Loucy (cell line): ENCODE measurements around the gene RMDN2.

ENCODE experiments used
- H2AFZ ChIP-seq: fragments of 200-600 bp; sonication (generic); 2 replicates; pipeline ENCODE4 v1.6.0; 2016; ENCODE audit warnings: antibody characterized with exemption, mild to moderate bottlenecking, low read length, moderate library complexity
- H3F3A ChIP-seq: fragments of 200-600 bp; 2 replicates; pipeline ENCODE4 v1.6.0; 2016; ENCODE audit warnings: antibody characterized with exemption, low read depth, mild to moderate bottlenecking
- H3K27me3 ChIP-seq: fragments of 200-600 bp; sonication (generic); 2 replicates; pipeline ENCODE4 v1.6.1; 2014; ENCODE audit warnings: low read length, mild to moderate bottlenecking; ENCODE audit not compliant: insufficient read depth, poor library complexity, severe bottlenecking
- H3K36me3 ChIP-seq: fragments of 200-600 bp; sonication (generic); 2 replicates; pipeline ENCODE4 v1.6.1; 2016; ENCODE audit warnings: low read length; ENCODE audit not compliant: insufficient read depth
- H3K4me1 ChIP-seq: fragments of 200-600 bp; sonication (generic); 2 replicates; pipeline ENCODE4 v1.5.1; 2014; ENCODE audit warnings: low read length, mild to moderate bottlenecking; ENCODE audit not compliant: insufficient read depth, poor library complexity, severe bottlenecking
- H3K4me2 ChIP-seq: fragments of 200-600 bp; sonication (generic); 2 replicates; pipeline ENCODE4 v1.6.0; 2014; ENCODE audit warnings: antibody characterized with exemption, low read length, low read depth, mild to moderate bottlenecking; ENCODE audit not compliant: poor library complexity, severe bottlenecking
- H3K4me3 ChIP-seq: fragments of 200-600 bp; sonication (generic); 2 replicates; pipeline ENCODE4 v1.5.1; 2014; ENCODE audit warnings: low read length, mild to moderate bottlenecking, mixed read lengths; ENCODE audit not compliant: poor library complexity, severe bottlenecking
- H3K79me2 ChIP-seq: fragments of 200-600 bp; sonication (generic); 2 replicates; pipeline ENCODE4 v1.6.1; 2014; ENCODE audit warnings: low read length; ENCODE audit not compliant: insufficient read depth
- H3K9ac ChIP-seq: fragments of 200-600 bp; sonication (generic); 2 replicates; pipeline ENCODE4 v1.6.0; 2014; ENCODE audit warnings: mild to moderate bottlenecking, low read depth, low read length, moderate library complexity; ENCODE audit not compliant: poor library complexity, severe bottlenecking
- H3K9me2 ChIP-seq: fragments of 200-600 bp; sonication (generic); replicated peaks from 2 replicates; pipeline ENCODE4 v1.6.1; 2016; ENCODE audit warnings: low read depth, low read length, mixed read lengths
- H3K9me3 ChIP-seq: fragments of 200-600 bp; sonication (generic); 2 replicates; pipeline ENCODE4 v1.6.1; 2014; ENCODE audit warnings: mild to moderate bottlenecking, antibody characterized with exemption, low read length, low read depth; ENCODE audit not compliant: insufficient read depth
- H4K20me1 ChIP-seq: fragments of 200-600 bp; sonication (generic); 2 replicates; pipeline ENCODE4 v1.6.0; 2014; ENCODE audit warnings: antibody characterized with exemption, low read length, mild to moderate bottlenecking; ENCODE audit not compliant: insufficient read depth, poor library complexity, severe bottlenecking
- EZH2phosphoT487 ChIP-seq: fragments of 200-600 bp; IDR thresholded peaks from 2 replicates; pipeline ENCODE4 v1.6.1; 2018; ENCODE audit warnings: antibody characterized with exemption, mild to moderate bottlenecking, moderate library complexity, borderline replicate concordance
- TF ChIP-seq, protein P1 (sequence below): fragments of 200-600 bp; sonication (generic); conservative IDR thresholded peaks from 2 replicates; pipeline ENCODE4 v1.5.1; 2014; ENCODE audit warnings: mild to moderate bottlenecking, antibody characterized with exemption, low read length

The RMDN2 gene

DNA sequence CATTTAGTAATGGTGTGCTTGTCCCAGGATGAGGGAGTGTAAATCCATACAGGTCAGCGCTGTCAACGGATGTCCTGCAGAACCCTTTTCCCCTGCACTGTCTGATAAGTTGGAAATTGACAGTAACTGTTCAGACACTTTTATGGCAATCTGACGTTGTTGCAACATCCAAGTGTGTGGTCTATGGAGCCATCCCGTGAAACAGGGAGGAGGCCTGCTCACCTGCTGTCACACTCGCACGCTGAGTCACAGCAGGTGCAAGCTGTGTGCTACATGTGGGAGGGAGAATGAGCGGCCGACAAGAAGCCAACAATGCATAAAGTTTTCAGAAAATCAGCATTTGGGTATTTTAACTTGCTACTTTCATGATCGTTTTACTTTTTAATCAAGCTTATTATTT is 43.7 kb upstream of the RMDN2 start:
- Histone ChIP-seq H3K4me3 (no peak overlapping the region), H3K9me3 (no peaks in the 10 kb centered on the region), H4K20me1 (no peaks in the 10 kb centered on the region), H3K27me3 (no peaks in the 10 kb centered on the region), H3K36me3 (no peaks in the 10 kb centered on the region), H2AFZ (no peak overlapping the region), H3K9ac (no peak overlapping the region), H3K9me2 (no peaks in the 10 kb centered on the region), H3K79me2 (no peaks in the 10 kb centered on the region), H3K4me2 (peak overlapping the region; percentile 62), H3F3A (no peaks in the 10 kb centered on the region), H3K4me1 (peaks cover 42% of the 10 kb centered on the region)
- no peak for TF ChIP-seq EZH2phosphoT487
- TF ChIP-seq, protein P1, sequence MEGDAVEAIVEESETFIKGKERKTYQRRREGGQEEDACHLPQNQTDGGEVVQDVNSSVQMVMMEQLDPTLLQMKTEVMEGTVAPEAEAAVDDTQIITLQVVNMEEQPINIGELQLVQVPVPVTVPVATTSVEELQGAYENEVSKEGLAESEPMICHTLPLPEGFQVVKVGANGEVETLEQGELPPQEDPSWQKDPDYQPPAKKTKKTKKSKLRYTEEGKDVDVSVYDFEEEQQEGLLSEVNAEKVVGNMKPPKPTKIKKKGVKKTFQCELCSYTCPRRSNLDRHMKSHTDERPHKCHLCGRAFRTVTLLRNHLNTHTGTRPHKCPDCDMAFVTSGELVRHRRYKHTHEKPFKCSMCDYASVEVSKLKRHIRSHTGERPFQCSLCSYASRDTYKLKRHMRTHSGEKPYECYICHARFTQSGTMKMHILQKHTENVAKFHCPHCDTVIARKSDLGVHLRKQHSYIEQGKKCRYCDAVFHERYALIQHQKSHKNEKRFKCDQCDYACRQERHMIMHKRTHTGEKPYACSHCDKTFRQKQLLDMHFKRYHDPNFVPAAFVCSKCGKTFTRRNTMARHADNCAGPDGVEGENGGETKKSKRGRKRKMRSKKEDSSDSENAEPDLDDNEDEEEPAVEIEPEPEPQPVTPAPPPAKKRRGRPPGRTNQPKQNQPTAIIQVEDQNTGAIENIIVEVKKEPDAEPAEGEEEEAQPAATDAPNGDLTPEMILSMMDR, result no peak

DNA sequence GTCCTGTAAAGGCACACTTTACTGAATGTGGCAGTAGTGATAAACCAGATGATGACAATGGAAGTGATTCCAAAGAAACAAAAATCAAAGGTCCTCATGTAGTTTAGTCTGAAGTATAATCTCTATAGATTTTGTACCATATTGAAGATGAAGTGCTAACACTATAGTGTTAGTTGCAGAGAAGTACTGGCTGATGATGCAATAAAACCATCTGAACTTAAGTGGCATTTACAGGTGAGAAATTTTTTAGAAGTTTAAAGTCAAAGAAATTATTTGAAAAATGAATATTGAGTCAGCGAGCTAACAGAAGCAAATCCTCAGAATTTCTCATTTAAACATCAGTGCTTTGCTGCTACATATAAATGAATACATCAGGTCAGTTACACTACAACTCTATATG is 43.1 kb upstream of the RMDN2 start:
- H4K20me1 ChIP-seq, result no peaks in the 10 kb centered on the region
- TF ChIP-seq, protein P1, result no peak
- TF ChIP-seq EZH2phosphoT487, result no peak
- no peak overlapping the region for H3K4me2 ChIP-seq
- H2AFZ ChIP-seq, result no peak overlapping the region
- no peak overlapping the region for H3K4me3 ChIP-seq
- H3K9ac ChIP-seq, result no peak overlapping the region
- no peaks in the 10 kb centered on the region for H3F3A ChIP-seq
- H3K4me1 ChIP-seq, result peaks cover 47% of the 10 kb centered on the region
- no peaks in the 10 kb centered on the region for H3K9me3 ChIP-seq
- H3K9me2 ChIP-seq, result no peaks in the 10 kb centered on the region
- H3K27me3 ChIP-seq, result no peaks in the 10 kb centered on the region
- no peaks in the 10 kb centered on the region for H3K79me2 ChIP-seq
- H3K36me3 ChIP-seq, result no peaks in the 10 kb centered on the region

DNA sequence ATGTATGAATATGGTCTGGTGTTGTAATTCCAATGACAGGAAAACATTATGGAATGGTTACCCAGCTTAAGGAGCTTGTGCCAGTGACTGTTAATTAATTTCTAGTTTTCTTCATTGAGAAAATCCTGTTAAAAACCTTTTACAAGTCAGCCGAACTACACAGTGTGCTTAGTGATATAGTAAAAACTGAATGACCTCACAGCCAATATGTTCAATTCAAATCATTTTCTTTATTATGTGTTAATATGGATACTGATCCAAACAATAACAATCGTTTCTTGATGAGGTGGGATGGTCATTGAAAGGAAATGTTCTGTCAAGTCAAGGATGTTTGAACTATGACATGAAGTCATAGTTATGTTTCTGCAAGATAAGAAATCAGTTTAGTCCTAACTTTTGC is 41.6 kb upstream of the RMDN2 start:
- Histone ChIP-seq H3K4me3 (no peak overlapping the region), H3K9me2 (no peaks in the 10 kb centered on the region), H2AFZ (no peak overlapping the region), H3K9me3 (no peaks in the 10 kb centered on the region), H3K79me2 (no peaks in the 10 kb centered on the region), H3K4me2 (no peak overlapping the region), H3K9ac (no peak overlapping the region), H3K36me3 (no peaks in the 10 kb centered on the region), H3K4me1 (peaks cover 34% of the 10 kb centered on the region), H4K20me1 (no peaks in the 10 kb centered on the region), H3K27me3 (no peaks in the 10 kb centered on the region), H3F3A (no peaks in the 10 kb centered on the region)
- TF ChIP-seq, protein P1, result no peak
- no peak for TF ChIP-seq EZH2phosphoT487
